Adrenal gland (tissue), 5 donors: ENCODE measurements around the gene NPC1L1.
A peak's percentile ranks its signal among the peaks of the same experiment; 100 is the strongest.

Experiments used
- POLR2A ChIP-seq, 2 donors: fragments of 450-650 bp; IDR thresholded peaks; one replicate each; pipeline ENCODE4 v1.6.1; 2017; ENCODE audit warnings: antibody characterized with exemption in 2 of 2, mild to moderate bottlenecking in 2 of 2, moderate library complexity in 1 of 2
- TF ChIP-seq, protein P1 (sequence below), 6 experiments: fragments of 450-650 bp in 4 of 6; fragments of 200-600 bp in 2 of 6; sonication (generic) in 1 of 6; IDR thresholded peaks; 1 replicate in 5 of 6; 2 replicates in 1 of 6; pipeline versions ENCODE4 v1.5.1 to v1.8.0; 2016 to 2021; ENCODE audit warnings: antibody characterized with exemption in 6 of 6, mild to moderate bottlenecking in 2 of 6, moderate library complexity in 1 of 6
- donor health status: DM: no; HTN: no; CAD: no.

DNA sequence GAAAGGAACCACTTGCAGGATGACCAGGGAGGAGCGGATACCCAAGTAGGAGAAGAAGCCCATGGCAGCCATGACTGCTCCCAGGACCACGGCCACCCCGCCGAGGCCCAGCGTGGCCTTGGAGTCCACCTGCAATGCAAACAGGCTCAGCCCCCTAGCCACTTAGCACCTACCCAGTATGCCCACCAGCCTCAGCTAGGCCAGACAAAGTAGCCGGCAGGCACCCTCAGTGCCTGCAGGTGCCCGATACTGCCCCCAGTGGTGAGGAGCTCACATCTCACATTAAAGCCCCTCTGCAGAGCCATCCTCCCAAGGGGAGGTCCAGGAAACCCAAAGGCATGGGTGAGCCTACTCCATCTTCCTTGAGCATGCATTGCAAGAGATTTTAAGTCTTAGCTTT is 6.6 kb downstream of the NPC1L1 start:
- no peak for TF ChIP-seq POLR2A (IDR thresholded peaks at IDR 0.05)
- TF ChIP-seq, protein P1, sequence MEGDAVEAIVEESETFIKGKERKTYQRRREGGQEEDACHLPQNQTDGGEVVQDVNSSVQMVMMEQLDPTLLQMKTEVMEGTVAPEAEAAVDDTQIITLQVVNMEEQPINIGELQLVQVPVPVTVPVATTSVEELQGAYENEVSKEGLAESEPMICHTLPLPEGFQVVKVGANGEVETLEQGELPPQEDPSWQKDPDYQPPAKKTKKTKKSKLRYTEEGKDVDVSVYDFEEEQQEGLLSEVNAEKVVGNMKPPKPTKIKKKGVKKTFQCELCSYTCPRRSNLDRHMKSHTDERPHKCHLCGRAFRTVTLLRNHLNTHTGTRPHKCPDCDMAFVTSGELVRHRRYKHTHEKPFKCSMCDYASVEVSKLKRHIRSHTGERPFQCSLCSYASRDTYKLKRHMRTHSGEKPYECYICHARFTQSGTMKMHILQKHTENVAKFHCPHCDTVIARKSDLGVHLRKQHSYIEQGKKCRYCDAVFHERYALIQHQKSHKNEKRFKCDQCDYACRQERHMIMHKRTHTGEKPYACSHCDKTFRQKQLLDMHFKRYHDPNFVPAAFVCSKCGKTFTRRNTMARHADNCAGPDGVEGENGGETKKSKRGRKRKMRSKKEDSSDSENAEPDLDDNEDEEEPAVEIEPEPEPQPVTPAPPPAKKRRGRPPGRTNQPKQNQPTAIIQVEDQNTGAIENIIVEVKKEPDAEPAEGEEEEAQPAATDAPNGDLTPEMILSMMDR (IDR thresholded peaks at IDR 0.05), result peak; percentile 17 to 42 (median 32)
